GM06990 (cell line): Measurements from ENCODE around the gene RIPOR2.
A peak's percentile ranks its signal among the peaks of the same experiment; 100 is the strongest.

Experiments
- DNase-seq: peaks from one replicate; pipeline ENCODE4 v3.0.0-alpha.2; 2011; ENCODE audit not compliant: insufficient read length; ENCODE audit errors: extremely low read depth
- H3K27me3 ChIP-seq: replicated peaks from 2 replicates; pipeline ENCODE4 v1.6.0; 2011; ENCODE audit warnings: low read length; ENCODE audit not compliant: control insufficient read depth, insufficient read depth
- H3K36me3 ChIP-seq: 2 replicates; pipeline ENCODE4 v1.5.1; 2011; ENCODE audit warnings: low read length; ENCODE audit not compliant: control insufficient read depth, insufficient read depth
- H3K4me3 ChIP-seq: replicated peaks from 2 replicates; pipeline ENCODE4 v1.5.1; 2011; ENCODE audit warnings: low read depth, mild to moderate bottlenecking, control low read depth, low read length
- TF ChIP-seq, protein P1 (sequence below): IDR thresholded peaks from 2 replicates; pipeline ENCODE4 v1.5.1; 2011; ENCODE audit warnings: low read length, control low read depth, mild to moderate bottlenecking, inconsistent platforms; ENCODE audit not compliant: insufficient read depth, poor library complexity, severe bottlenecking

The RIPOR2 gene

DNA sequence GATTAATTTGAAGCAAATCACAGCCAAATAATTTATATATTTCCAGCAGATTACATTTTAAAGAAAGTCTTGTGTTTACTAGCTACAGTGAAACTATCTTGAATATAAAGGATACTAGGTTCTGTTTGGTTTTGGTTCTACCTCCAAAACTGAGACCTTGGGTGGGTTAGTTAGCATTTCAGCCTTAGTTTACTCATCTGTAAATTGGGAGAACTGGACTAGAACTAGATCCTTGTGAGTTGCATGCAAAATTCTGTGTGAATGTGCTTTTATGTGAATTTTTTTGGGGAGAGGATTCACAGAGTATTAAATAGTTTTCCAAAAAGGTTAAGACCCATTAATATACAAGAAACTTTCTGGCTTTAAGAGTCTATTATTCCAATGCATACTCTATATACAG is 156.9 kb downstream of the RIPOR2 start:
- Histone ChIP-seq H3K36me3 (peaks cover 5% of the 10 kb centered on the region), H3K27me3 (no peaks in the 10 kb centered on the region), H3K4me3 (no peak overlapping the region)
- TF ChIP-seq, protein P1, sequence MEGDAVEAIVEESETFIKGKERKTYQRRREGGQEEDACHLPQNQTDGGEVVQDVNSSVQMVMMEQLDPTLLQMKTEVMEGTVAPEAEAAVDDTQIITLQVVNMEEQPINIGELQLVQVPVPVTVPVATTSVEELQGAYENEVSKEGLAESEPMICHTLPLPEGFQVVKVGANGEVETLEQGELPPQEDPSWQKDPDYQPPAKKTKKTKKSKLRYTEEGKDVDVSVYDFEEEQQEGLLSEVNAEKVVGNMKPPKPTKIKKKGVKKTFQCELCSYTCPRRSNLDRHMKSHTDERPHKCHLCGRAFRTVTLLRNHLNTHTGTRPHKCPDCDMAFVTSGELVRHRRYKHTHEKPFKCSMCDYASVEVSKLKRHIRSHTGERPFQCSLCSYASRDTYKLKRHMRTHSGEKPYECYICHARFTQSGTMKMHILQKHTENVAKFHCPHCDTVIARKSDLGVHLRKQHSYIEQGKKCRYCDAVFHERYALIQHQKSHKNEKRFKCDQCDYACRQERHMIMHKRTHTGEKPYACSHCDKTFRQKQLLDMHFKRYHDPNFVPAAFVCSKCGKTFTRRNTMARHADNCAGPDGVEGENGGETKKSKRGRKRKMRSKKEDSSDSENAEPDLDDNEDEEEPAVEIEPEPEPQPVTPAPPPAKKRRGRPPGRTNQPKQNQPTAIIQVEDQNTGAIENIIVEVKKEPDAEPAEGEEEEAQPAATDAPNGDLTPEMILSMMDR: no peak
- no peak for DNase-seq

DNA sequence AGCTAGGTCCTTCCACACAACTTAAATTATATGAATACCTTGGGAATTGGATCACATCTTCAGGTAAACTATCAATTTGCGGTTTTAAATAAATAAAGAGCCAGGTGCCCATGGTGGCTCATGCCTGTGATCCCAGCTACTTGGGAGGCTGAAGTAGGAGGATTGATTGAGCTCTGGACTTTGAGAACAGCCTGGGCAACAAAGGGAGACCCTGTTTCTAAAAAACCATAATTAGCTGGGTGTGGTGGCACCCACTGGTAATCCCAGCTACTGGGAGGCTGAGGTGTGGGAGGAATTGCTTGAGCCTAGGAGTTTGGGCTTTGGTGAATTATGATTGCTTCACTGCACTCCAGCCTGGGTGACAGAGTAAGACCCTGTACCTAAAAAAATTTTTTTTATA is 157.6 kb downstream of the RIPOR2 start:
- Histone ChIP-seq H3K36me3 (peaks cover 5% of the 10 kb centered on the region), H3K4me3 (peak overlapping the region; percentile 90), H3K27me3 (no peaks in the 10 kb centered on the region)
- no peak for DNase-seq
- TF ChIP-seq, protein P1: no peak

DNA sequence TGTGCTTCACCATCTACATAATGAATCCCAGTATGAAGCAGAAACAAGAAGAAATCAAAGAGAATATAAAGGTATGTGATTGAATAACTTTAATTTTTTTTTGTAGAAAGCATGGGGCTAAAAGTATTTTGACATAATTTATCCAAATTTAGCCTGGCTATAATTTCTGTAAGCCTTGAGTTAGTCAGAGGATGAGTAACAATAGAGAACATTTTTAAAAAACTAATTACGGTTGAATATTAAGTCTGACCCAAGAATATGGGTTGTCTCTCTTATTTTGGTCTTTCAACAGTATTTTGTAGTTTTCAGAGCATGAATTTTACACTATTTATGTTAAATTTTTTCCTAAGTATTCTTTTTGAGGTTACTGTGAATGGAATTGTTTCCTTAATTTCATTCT is 158.5 kb downstream of the RIPOR2 start:
- Histone ChIP-seq H3K27me3 (no peaks in the 10 kb centered on the region), H3K36me3 (peaks cover 3% of the 10 kb centered on the region; the same call in 1 of the 2 replicates), H3K4me3 (peak overlapping the region; percentile 90)
- DNase-seq: no peak
- TF ChIP-seq, protein P1: no peak

DNA sequence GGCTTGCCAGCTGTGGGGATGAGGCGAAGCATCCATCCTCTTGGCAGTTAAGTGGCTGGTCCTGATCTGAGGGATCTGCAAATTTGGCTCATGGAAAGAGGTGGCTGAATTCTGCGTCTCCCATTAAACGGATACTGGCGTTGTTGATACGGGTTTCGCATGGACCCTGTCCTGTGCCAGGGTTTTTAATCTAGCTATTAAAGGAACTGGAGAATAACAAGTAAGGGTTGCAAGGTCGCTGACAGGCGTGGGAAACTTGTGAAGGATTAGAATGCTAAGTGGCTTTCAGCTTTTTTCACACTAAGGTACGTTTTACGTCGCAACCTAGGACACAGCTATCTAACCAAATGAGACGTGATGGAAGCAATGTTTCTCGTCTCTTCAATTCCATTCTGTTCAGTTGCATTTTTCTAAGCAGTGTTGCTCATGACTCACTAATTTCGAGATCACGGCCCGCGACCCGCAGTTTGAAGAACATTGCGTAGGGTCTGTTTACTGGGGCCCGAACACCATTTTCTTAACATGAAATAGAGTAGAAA is 160.2 kb downstream of the RIPOR2 start:
- DNase-seq: peak; percentile 31
- TF ChIP-seq, protein P1: no peak
- H3K27me3 ChIP-seq: no peaks in the 10 kb centered on the region
- no peaks in the 10 kb centered on the region for H3K36me3 ChIP-seq
- H3K4me3 ChIP-seq: peak overlapping the region; percentile 90

GRCh38 chr6:24774696-24775519 is 160.9 kb downstream of the RIPOR2 start, which contains the start of gene GMNN:
Gene GMNN, plus strand, starts transcription at chr6:24774937. Its CDS starts 2,310 bp downstream, at chr6:24777247.
- TF ChIP-seq, protein P1: no peak
- Histone ChIP-seq H3K36me3 (no peaks in the 10 kb centered on the region), H3K27me3 (no peaks in the 10 kb centered on the region), H3K4me3 (peak within 1 kb of the TSS; percentile 90)
- peak; percentile 96 for DNase-seq
